CD4-positive, alpha-beta T cell treated with Interleukin-17A for 4 hours (primary cell): ENCODE results near the gene SUMO4.

ENCODE experiments used
- DNase-seq: peaks from one replicate; pipeline ENCODE4 v3.0.0-alpha.2; 2020; ENCODE audit warnings: mixed read lengths

The SUMO4 gene

GRCh38 chr6:149400050-149400449, at the start of gene SUMO4:
Gene SUMO4 (plus strand): TSS chr6:149400262. CDS start chr6:149400392, 130 bp downstream.
- DNase-seq, result no peak

- no peak for DNase-seq
These were observed 46.1 kb upstream of the SUMO4 start for GRCh38 chr6:149354009-149354408.

GRCh38 chr6:149356081-149356750, 43.8 kb upstream of the SUMO4 start:
- no peak for DNase-seq

GRCh38 chr6:149357726-149358538, 42.1 kb upstream of the SUMO4 start:
- no peak for DNase-seq

- DNase-seq, result no peak
These were observed 40.6 kb upstream of the SUMO4 start for GRCh38 chr6:149359440-149359839.

GRCh38 chr6:149360536-149360935, 39.5 kb upstream of the SUMO4 start:
- no peak for DNase-seq

- no peak for DNase-seq
These were observed 37.8 kb upstream of the SUMO4 start for GRCh38 chr6:149362289-149362688.

- DNase-seq, result no peak
These were observed 36.9 kb upstream of the SUMO4 start for GRCh38 chr6:149363154-149363553.

- no peak for DNase-seq
These were observed 35.5 kb upstream of the SUMO4 start for GRCh38 chr6:149364557-149364956.

- no peak for DNase-seq
These were observed 34.9 kb upstream of the SUMO4 start for GRCh38 chr6:149365197-149365596.

GRCh38 chr6:149366267-149366921, 33.7 kb upstream of the SUMO4 start:
- peak; percentile 14 for DNase-seq

GRCh38 chr6:149368065-149368464, 32.0 kb upstream of the SUMO4 start:
- no peak for DNase-seq

- no peak for DNase-seq
These were observed 28.9 kb upstream of the SUMO4 start for GRCh38 chr6:149371154-149371553.

- no peak for DNase-seq
These were observed 28.0 kb upstream of the SUMO4 start for GRCh38 chr6:149372062-149372461.

- no peak for DNase-seq
These were observed 26.6 kb upstream of the SUMO4 start for GRCh38 chr6:149373511-149373910.

GRCh38 chr6:149379977-149380376, 20.1 kb upstream of the SUMO4 start:
- no peak for DNase-seq

GRCh38 chr6:149380523-149380922, 19.5 kb upstream of the SUMO4 start:
- no peak for DNase-seq

- DNase-seq, result no peak
These were observed 16.7 kb upstream of the SUMO4 start for GRCh38 chr6:149383371-149383770.

- no peak for DNase-seq
These were observed 15.6 kb upstream of the SUMO4 start for GRCh38 chr6:149384464-149384863.

- DNase-seq, result no peak
These were observed 13.9 kb upstream of the SUMO4 start for GRCh38 chr6:149385998-149386646.

- no peak for DNase-seq
These were observed 12.1 kb upstream of the SUMO4 start for GRCh38 chr6:149387779-149388512.

GRCh38 chr6:149389509-149390297, 10.4 kb upstream of the SUMO4 start:
- DNase-seq, result no peak
